ENCODE results near the gene DUSP3.
A peak's percentile ranks its signal among the peaks of the same experiment; 100 is the strongest.

The DUSP3 gene

DNA sequence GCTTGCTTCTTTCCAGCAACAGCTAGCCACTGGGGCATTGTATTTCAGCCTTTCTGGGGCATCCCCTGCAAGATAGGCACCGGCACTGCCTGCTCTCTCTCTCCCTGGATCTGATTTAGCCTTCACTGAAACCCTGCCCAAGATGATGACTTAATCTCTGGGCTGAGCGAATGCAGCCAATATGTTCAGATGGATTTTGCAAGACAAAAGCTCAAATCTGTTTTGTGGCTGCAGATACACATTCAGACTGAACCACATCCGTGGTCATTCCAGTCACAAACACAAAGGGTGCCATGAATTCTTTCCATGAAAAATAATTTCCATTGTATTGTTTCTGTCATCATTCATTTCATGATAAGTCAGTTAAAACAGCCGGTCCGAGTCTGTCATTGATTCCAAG is 44.4 kb downstream of the DUSP3 start:
- H3K4me3 ChIP-seq (ENCODE audit: low read depth, low read length), result no peak overlapping the region
- no peaks in the 10 kb centered on the region for H3K36me3 ChIP-seq (replicated peaks)
- TF ChIP-seq, protein P1, sequence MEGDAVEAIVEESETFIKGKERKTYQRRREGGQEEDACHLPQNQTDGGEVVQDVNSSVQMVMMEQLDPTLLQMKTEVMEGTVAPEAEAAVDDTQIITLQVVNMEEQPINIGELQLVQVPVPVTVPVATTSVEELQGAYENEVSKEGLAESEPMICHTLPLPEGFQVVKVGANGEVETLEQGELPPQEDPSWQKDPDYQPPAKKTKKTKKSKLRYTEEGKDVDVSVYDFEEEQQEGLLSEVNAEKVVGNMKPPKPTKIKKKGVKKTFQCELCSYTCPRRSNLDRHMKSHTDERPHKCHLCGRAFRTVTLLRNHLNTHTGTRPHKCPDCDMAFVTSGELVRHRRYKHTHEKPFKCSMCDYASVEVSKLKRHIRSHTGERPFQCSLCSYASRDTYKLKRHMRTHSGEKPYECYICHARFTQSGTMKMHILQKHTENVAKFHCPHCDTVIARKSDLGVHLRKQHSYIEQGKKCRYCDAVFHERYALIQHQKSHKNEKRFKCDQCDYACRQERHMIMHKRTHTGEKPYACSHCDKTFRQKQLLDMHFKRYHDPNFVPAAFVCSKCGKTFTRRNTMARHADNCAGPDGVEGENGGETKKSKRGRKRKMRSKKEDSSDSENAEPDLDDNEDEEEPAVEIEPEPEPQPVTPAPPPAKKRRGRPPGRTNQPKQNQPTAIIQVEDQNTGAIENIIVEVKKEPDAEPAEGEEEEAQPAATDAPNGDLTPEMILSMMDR (IDR thresholded peaks at IDR 0.05; ENCODE audit: low read depth, low read length, missing control alignments), result no peak
- DNase-seq, result peak; percentile 43
- in situ Hi-C loops (cut with HindIII; ENCODE audit: low pct_ligation_motif_present, low sequenced_read_pairs), result no loop called here
- H3K27me3 ChIP-seq (replicated peaks), result no peaks in the 10 kb centered on the region
- no peak overlapping the region for H3K27ac ChIP-seq

DNA sequence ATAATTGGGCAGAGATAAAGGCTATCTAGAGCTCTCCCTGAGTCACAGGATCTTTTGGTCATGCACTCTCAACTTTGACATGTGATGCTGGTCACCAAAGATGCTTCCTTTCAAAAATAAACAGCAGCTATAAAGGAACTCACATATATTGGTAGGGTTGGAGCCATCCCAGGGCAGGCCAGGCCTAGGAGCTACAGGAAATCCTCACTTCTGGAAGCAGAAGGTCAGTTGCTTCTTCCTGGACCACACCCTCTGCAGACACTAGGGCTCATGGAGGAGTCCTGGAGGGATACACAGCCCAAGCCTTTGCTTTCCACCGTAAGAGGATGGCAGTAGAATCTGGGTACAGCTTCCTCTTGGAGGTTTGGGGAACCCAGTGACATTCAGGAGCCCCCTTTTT is 44.8 kb downstream of the DUSP3 start:
- Histone ChIP-seq H3K27me3 (replicated peaks) (no peaks in the 10 kb centered on the region), H3K36me3 (replicated peaks) (no peaks in the 10 kb centered on the region), H3K27ac (no peak overlapping the region), H3K4me3 (ENCODE audit: low read depth, low read length) (no peak overlapping the region)
- DNase-seq, result no peak
- TF ChIP-seq, protein P1 (IDR thresholded peaks at IDR 0.05; ENCODE audit: low read depth, low read length, missing control alignments), result no peak
- in situ Hi-C loops (cut with HindIII; ENCODE audit: low pct_ligation_motif_present, low sequenced_read_pairs), result no loop called here

DNA sequence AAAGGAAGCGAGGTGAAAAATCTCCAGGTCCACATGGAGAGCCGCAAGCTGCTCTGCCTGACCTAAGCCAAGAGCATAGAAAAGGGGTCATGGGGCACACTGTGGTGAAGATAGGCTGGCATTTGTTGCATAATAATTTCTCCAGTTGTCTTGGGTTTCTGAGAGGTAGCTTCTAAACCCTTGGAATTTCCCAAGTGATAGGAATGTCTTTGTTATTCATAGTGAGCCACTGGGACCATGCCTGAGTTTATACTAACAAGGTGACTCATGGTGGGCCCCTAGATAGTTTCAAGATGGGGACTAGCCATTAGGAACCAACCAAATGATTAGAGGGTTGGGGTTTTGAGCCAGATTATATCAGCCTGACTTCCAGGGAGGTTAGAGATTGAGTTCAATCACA is 45.8 kb downstream of the DUSP3 start:
- in situ Hi-C loops (cut with HindIII; ENCODE audit: low pct_ligation_motif_present, low sequenced_read_pairs), result no loop called here
- TF ChIP-seq, protein P1 (IDR thresholded peaks at IDR 0.05; ENCODE audit: low read depth, low read length, missing control alignments), result no peak
- no peaks in the 10 kb centered on the region for H3K36me3 ChIP-seq (replicated peaks)
- DNase-seq, result peak; percentile 80
- H3K27me3 ChIP-seq (replicated peaks), result no peaks in the 10 kb centered on the region
- no peak overlapping the region for H3K4me3 ChIP-seq (ENCODE audit: low read depth, low read length)
- no peak overlapping the region for H3K27ac ChIP-seq

DNA sequence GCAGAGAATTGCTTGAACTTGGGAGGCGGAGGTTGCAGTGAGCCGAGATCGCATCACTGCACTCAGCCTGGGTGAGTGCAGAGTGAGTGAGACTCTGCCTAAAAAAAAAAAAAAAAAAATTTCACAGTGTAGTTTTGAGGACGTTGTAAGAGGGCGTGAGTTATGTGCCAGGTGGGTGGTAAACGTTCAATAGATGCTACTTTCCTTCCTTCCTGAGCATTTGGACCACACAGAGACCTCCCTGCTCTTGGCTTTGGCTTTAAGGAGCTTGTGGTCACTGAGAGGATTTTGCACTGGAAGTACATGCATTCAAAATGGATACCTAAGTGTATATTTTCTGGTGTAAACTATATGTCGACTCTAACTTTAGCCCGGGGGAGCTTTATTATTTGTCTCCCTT is 50.7 kb downstream of the DUSP3 start:
- TF ChIP-seq, protein P1 (IDR thresholded peaks at IDR 0.05; ENCODE audit: low read depth, low read length, missing control alignments), result no peak
- no peak overlapping the region for H3K27ac ChIP-seq
- H3K4me3 ChIP-seq (ENCODE audit: low read depth, low read length), result no peak overlapping the region
- in situ Hi-C loops (cut with HindIII; ENCODE audit: low pct_ligation_motif_present, low sequenced_read_pairs), result no loop called here
- no peak for DNase-seq
- H3K36me3 ChIP-seq (replicated peaks), result no peaks in the 10 kb centered on the region
- no peaks in the 10 kb centered on the region for H3K27me3 ChIP-seq (replicated peaks)

DNA sequence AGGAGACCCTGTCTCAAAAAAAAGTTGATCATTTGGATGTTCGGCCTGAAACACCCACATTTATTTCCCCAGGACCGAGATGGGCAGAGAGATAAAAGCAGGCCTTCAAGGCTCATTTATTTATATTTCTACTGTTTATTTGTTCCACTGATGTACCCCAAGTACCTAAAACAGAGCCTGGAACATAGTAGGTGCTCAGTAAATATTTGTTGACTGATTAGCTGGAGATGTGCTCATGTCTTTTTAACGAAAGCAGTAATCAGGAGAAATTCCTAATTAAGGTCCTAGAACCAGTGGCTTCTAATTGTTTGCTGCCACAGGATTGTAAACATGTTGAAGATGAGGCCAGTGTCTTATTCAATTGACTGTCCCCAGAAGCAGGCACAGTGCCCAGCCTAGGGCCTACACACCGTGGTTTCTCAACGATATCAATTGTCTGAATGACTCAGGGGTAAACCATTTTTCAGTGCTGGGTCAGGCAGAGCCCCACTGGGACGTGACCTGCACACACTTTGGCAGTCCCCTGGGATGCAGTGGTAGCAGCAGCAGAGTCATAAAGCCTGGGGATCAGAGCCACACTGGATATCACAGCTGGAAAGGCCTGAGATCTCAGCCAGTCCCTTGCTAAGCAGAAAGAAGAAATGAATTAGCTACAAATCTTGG is 54.9 kb downstream of the DUSP3 start:
- no peaks in the 10 kb centered on the region for H3K36me3 ChIP-seq (replicated peaks)
- TF ChIP-seq, protein P1 (IDR thresholded peaks at IDR 0.05; ENCODE audit: low read depth, low read length, missing control alignments), result no peak
- H3K4me3 ChIP-seq (ENCODE audit: low read depth, low read length), result no peak overlapping the region
- in situ Hi-C loops (cut with HindIII; ENCODE audit: low pct_ligation_motif_present, low sequenced_read_pairs), result no loop called here
- peak; percentile 74 for DNase-seq
- H3K27ac ChIP-seq, result no peak overlapping the region
- H3K27me3 ChIP-seq (replicated peaks), result no peaks in the 10 kb centered on the region
